Keratinocyte (primary cell): ENCODE results near the gene CACHD1. TPM values are rescaled to one million over a fixed set of nuclear protein-coding genes. Genes with fewer than 3 reads are reported as not detected.

ENCODE experiments used
- DNase-seq: peaks from one replicate; pipeline ENCODE4 v3.0.0-alpha.2; 2011; ENCODE audit warnings: low read depth, missing footprints, low spot score
- FAIRE-seq: peaks from 2 replicates; lab custom pipeline; 2011; peaks lifted over from hg19 to GRCh38; lab: Jason Lieb, UNC
- H2AFZ ChIP-seq: 2 replicates; pipeline ENCODE4 v1.6.0; 2012; ENCODE audit warnings: low read length, control low read depth, inconsistent platforms; ENCODE audit not compliant: control insufficient read depth
- H3K27ac ChIP-seq: 2 replicates; pipeline ENCODE4 v1.5.1; 2011; ENCODE audit warnings: low read length; ENCODE audit not compliant: control insufficient read depth, insufficient read depth
- H3K27me3 ChIP-seq: 3 replicates; pipeline ENCODE4 v1.6.0; 2011; ENCODE audit warnings: low read length; ENCODE audit not compliant: control insufficient read depth, insufficient read depth; ENCODE audit errors: extremely low read depth
- H3K36me3 ChIP-seq, 2 experiments: 2 replicates in 1 of 2; 3 replicates in 1 of 2; pipeline ENCODE4 v1.5.1; 2011; ENCODE audit warnings: low read length in 2 of 2, mild to moderate bottlenecking in 1 of 2; ENCODE audit not compliant: control insufficient read depth in 2 of 2, insufficient read depth in 2 of 2; ENCODE audit errors: extremely low read depth in 1 of 2
- H3K4me1 ChIP-seq: 3 replicates; pipeline ENCODE4 v1.5.1; 2011; ENCODE audit warnings: low read length; ENCODE audit not compliant: control insufficient read depth, insufficient read depth; ENCODE audit errors: extremely low read depth
- H3K4me2 ChIP-seq: 3 replicates; pipeline ENCODE4 v1.6.0; 2011; ENCODE audit warnings: low read depth, low read length; ENCODE audit not compliant: control insufficient read depth, insufficient read depth; ENCODE audit errors: extremely low read depth
- H3K4me3 ChIP-seq, 3 experiments: fragments of 200-600 bp in 1 of 3; sonication (generic) in 1 of 3; 2 replicates in 2 of 3; 3 replicates in 1 of 3; pipeline ENCODE4 v1.5.1; 2011 to 2016; ENCODE audit warnings: low read length in 3 of 3, mild to moderate bottlenecking in 3 of 3, control low read depth in 2 of 3, inconsistent platforms in 1 of 3, low read depth in 1 of 3, mixed read lengths in 1 of 3, mixed run types in 1 of 3, moderate library complexity in 1 of 3; ENCODE audit not compliant: control insufficient read depth in 2 of 3, insufficient read depth in 2 of 3; ENCODE audit errors: extremely low read depth in 1 of 3
- H3K79me2 ChIP-seq: 2 replicates; pipeline ENCODE4 v1.6.0; 2012; ENCODE audit warnings: low read length; ENCODE audit not compliant: control insufficient read depth, insufficient read depth
- H3K9ac ChIP-seq: 3 replicates; pipeline ENCODE4 v1.6.0; 2011; ENCODE audit warnings: low read length; ENCODE audit not compliant: control insufficient read depth, insufficient read depth; ENCODE audit errors: extremely low read depth
- H3K9me1 ChIP-seq: 3 replicates; pipeline ENCODE4 v1.6.0; 2011; ENCODE audit warnings: low read length; ENCODE audit not compliant: control insufficient read depth, insufficient read depth; ENCODE audit errors: extremely low read depth
- H3K9me3 ChIP-seq: 2 replicates; pipeline ENCODE4 v1.5.1; 2012; ENCODE audit warnings: low read depth, low read length; ENCODE audit not compliant: control insufficient read depth
- H4K20me1 ChIP-seq: 3 replicates; pipeline ENCODE4 v1.6.0; 2011; ENCODE audit warnings: low read length; ENCODE audit not compliant: control insufficient read depth, insufficient read depth; ENCODE audit errors: extremely low read depth
- CTCF ChIP-seq, 3 experiments: IDR thresholded peaks in 1 of 3; conservative IDR thresholded peaks in 1 of 3; optimal IDR thresholded peaks in 1 of 3; 2 replicates in 2 of 3; 3 replicates in 1 of 3; pipeline versions ENCODE3 to v1.5.1; 2011; ENCODE audit warnings: low read length in 3 of 3, mild to moderate bottlenecking in 3 of 3, moderate library complexity in 2 of 3, control low read depth in 1 of 3, inconsistent platforms in 1 of 3; ENCODE audit not compliant: insufficient read depth in 2 of 3; ENCODE audit errors: extremely low read depth in 1 of 3
- EZH2 ChIP-seq: IDR thresholded peaks from one replicate; pipeline ENCODE4 v1.6.1; 2012; ENCODE audit warnings: inconsistent platforms, mild to moderate bottlenecking, low read length, moderate library complexity
- dilution Hi-C: fragments of 300-500 bp; cut with MboI; formaldehyde crosslinking; loops from one replicate; pipeline ENCODE4 v1.7.0; 2020; ENCODE audit warnings: low sequenced_read_pairs; ENCODE audit not compliant: extremely low pct_ligation_motif_present
- polyA plus RNA-seq, 5 experiments: library from polyadenylated mRNA; depleted of rRNA in 3 of 5; stranded (reverse) in 3 of 5; stranded (forward) in 1 of 5; unstranded in 1 of 5; fragments of >200 nt; gene quantifications; 1 replicate in 1 of 5; 2 replicates in 3 of 5; 3 replicates in 1 of 5; pipeline versions ENCODE4 v1.2.1 to v1.2.3, GENCODE V29; 2011 to 2012; ENCODE audit warnings: missing spikeins in 2 of 5, low read depth in 1 of 5, low replicate concordance in 1 of 5

CACHD1 gene
- polyA plus RNA-seq, 1 donor (not counting 4 experiments of a cell fraction or from before 2014, with no cell fraction given): 2.4 TPM

- no peaks in the 10 kb centered on the region for H3K9me1 ChIP-seq
- no peak overlapping the region for H3K4me2 ChIP-seq
- H3K27me3 ChIP-seq: no peaks in the 10 kb centered on the region
- dilution Hi-C loops: no loop called here
- no peak overlapping the region for H2AFZ ChIP-seq
- no peak overlapping the region for H3K9ac ChIP-seq
- TF ChIP-seq EZH2 (no peak), CTCF (optimal IDR thresholded peaks at IDR 0.05 in 1 of 3, IDR thresholded peaks at IDR 0.05 in 1 of 3, conservative IDR thresholded peaks at IDR 0.05 in 1 of 3; ENCODE audit: extremely low read depth in 1 of 3, insufficient read depth in 2 of 3, low read length in 3 of 3) (no peak)
- H3K4me3 ChIP-seq: no peak overlapping the region
- DNase-seq: no peak
- FAIRE-seq: no peak
- no peaks in the 10 kb centered on the region for H3K79me2 ChIP-seq
- no peaks in the 10 kb centered on the region for H3K9me3 ChIP-seq
- H4K20me1 ChIP-seq: no peaks in the 10 kb centered on the region
- no peak overlapping the region for H3K27ac ChIP-seq
- H3K4me1 ChIP-seq: no peaks in the 10 kb centered on the region
- no peaks in the 10 kb centered on the region for H3K36me3 ChIP-seq
Measured at GRCh38 chr1:64676386-64676785, 206.5 kb downstream of the CACHD1 start.

GRCh38 chr1:64677532-64677931 lies 207.6 kb downstream of the CACHD1 start:
- no peak for TF ChIP-seq CTCF (optimal IDR thresholded peaks at IDR 0.05 in 1 of 3, IDR thresholded peaks at IDR 0.05 in 1 of 3, conservative IDR thresholded peaks at IDR 0.05 in 1 of 3; ENCODE audit: extremely low read depth in 1 of 3, insufficient read depth in 2 of 3, low read length in 3 of 3)
- no peak for TF ChIP-seq EZH2
- no peak overlapping the region for H3K4me2 ChIP-seq
- no peaks in the 10 kb centered on the region for H3K79me2 ChIP-seq
- no peak overlapping the region for H3K4me3 ChIP-seq
- no peaks in the 10 kb centered on the region for H3K27me3 ChIP-seq
- dilution Hi-C loops: no loop called here
- no peak overlapping the region for H2AFZ ChIP-seq
- no peaks in the 10 kb centered on the region for H3K4me1 ChIP-seq
- no peaks in the 10 kb centered on the region for H3K9me1 ChIP-seq
- H4K20me1 ChIP-seq: no peaks in the 10 kb centered on the region
- H3K9ac ChIP-seq: no peak overlapping the region
- H3K27ac ChIP-seq: no peak overlapping the region
- DNase-seq: no peak
- no peaks in the 10 kb centered on the region for H3K36me3 ChIP-seq
- no peaks in the 10 kb centered on the region for H3K9me3 ChIP-seq
- no peak for FAIRE-seq
